H1 (cell line): ENCODE results near the gene ACTBL2. TPM values are rescaled to one million over a fixed set of nuclear protein-coding genes. Genes with fewer than 3 reads are reported as not detected.
"Not testable (repeated sequence)": the region's sequence is repeated elsewhere in the genome, so short reads cannot be mapped to it uniquely, and the experiment has no call there.

Source experiments
- CTCF ChIA-PET: fragments of 300-600 bp; sonication (Branson Sonifier 250); formaldehyde crosslinking; loops from one replicate; lab custom pipeline; 2021; ENCODE audit not compliant: partially characterized antibody; lab: Charles Lee
- POLR2A ChIA-PET: fragments of 300-600 bp; sonication (Branson Sonifier 250); formaldehyde crosslinking; loops from one replicate; lab custom pipeline; 2021; ENCODE audit warnings: inconsistent platforms; ENCODE audit not compliant: partially characterized antibody; lab: Charles Lee
- DNase-seq, 2 experiments: peaks; one replicate each; pipeline versions ENCODE4 v3.0.0 to v3.0.0-alpha.2; 2010 to 2022; ENCODE audit warnings: low spot score in 2 of 2, low read depth in 1 of 2, mixed read lengths in 1 of 2
- FAIRE-seq: peaks from 2 replicates; lab custom pipeline; 2011; peaks lifted over from hg19 to GRCh38; lab: Jason Lieb, UNC
- H2AFZ ChIP-seq: 2 replicates; pipeline ENCODE4 v1.8.1; 2012; ENCODE audit warnings: low read length, inconsistent platforms
- H2AK5ac ChIP-seq: 2 replicates; pipeline ENCODE4 v1.6.1; 2013; ENCODE audit warnings: low read depth, low read length
- H2BK120ac ChIP-seq: replicated peaks from 2 replicates; pipeline ENCODE3; 2013; ENCODE audit warnings: low read depth, low read length, inconsistent platforms
- H2BK12ac ChIP-seq: 2 replicates; pipeline ENCODE4 v1.6.1; 2013; ENCODE audit warnings: low read depth, low read length
- H2BK15ac ChIP-seq: 2 replicates; pipeline ENCODE4 v1.6.1; 2013; ENCODE audit warnings: low read length
- H2BK20ac ChIP-seq: 2 replicates; pipeline ENCODE4 v1.6.1; 2013; ENCODE audit warnings: low read length
- H2BK5ac ChIP-seq: 2 replicates; pipeline ENCODE4 v1.6.1; 2013; ENCODE audit warnings: low read depth, low read length
- H3K14ac ChIP-seq: 2 replicates; pipeline ENCODE4 v1.6.1; 2013; ENCODE audit warnings: inconsistent platforms; ENCODE audit not compliant: insufficient read length
- H3K18ac ChIP-seq: 2 replicates; pipeline ENCODE4 v1.6.1; 2013; ENCODE audit warnings: low read length; ENCODE audit errors: extremely low read depth
- H3K23ac ChIP-seq: 2 replicates; pipeline ENCODE4 v1.6.1; 2013; ENCODE audit warnings: inconsistent platforms; ENCODE audit not compliant: insufficient read length
- H3K23me2 ChIP-seq: 2 replicates; pipeline ENCODE4 v1.6.1; 2013; ENCODE audit warnings: low read depth, low read length
- H3K27ac ChIP-seq: 2 replicates; pipeline ENCODE4 v1.6.1; 2011; ENCODE audit warnings: low read depth, low read length, inconsistent platforms
- H3K27me3 ChIP-seq, 4 experiments: replicated peaks in 1 of 4; 1 replicate in 1 of 4; 2 replicates in 3 of 4; pipeline versions ENCODE4 v1.6.1 to v1.8.1; 2011 to 2013; ENCODE audit warnings: low read length in 3 of 4, mild to moderate bottlenecking in 3 of 4, inconsistent platforms in 2 of 4, mixed read lengths in 2 of 4, moderate library complexity in 1 of 4; ENCODE audit not compliant: control insufficient read depth in 3 of 4, insufficient read depth in 3 of 4; ENCODE audit errors: extremely low read depth in 1 of 4
- H3K36me3 ChIP-seq, 4 experiments: 2 replicates each; pipeline versions ENCODE4 v1.6.1 to v1.8.1; 2011 to 2013; ENCODE audit warnings: mild to moderate bottlenecking in 4 of 4, low read length in 3 of 4, moderate library complexity in 2 of 4, control low read depth in 1 of 4, inconsistent platforms in 1 of 4; ENCODE audit not compliant: insufficient read depth in 4 of 4, control insufficient read depth in 2 of 4
- H3K4ac ChIP-seq: replicated peaks from 2 replicates; pipeline ENCODE3; 2013; ENCODE audit warnings: low read length, low read depth, mixed read lengths, inconsistent platforms; ENCODE audit not compliant: insufficient read length
- H3K4me1 ChIP-seq, 4 experiments: replicated peaks in 1 of 4; 1 replicate in 1 of 4; 2 replicates in 3 of 4; pipeline versions ENCODE4 v1.6.1 to v1.8.1; 2011 to 2013; ENCODE audit warnings: low read length in 3 of 4, inconsistent platforms in 2 of 4, mixed read lengths in 1 of 4; ENCODE audit not compliant: insufficient read depth in 4 of 4, control insufficient read depth in 3 of 4
- H3K4me2 ChIP-seq, 2 experiments: 2 replicates each; pipeline versions ENCODE4 v1.6.1 to v1.8.1; 2011 to 2013; ENCODE audit warnings: low read depth in 2 of 2, low read length in 2 of 2, control low read depth in 1 of 2, inconsistent platforms in 1 of 2, mild to moderate bottlenecking in 1 of 2; ENCODE audit not compliant: insufficient read depth in 1 of 2
- H3K4me3 ChIP-seq, 4 experiments: fragments of 200-600, 300-600 bp in 1 of 4; sonication (generic), shearing (Covaris generic), sonication (Bioruptor Twin) in 1 of 4; 2 replicates each; pipeline versions ENCODE4 v1.5.1 to v1.8.1; 2011 to 2016; ENCODE audit warnings: low read length in 4 of 4, low read depth in 3 of 4, control low read depth in 2 of 4, inconsistent platforms in 2 of 4, mild to moderate bottlenecking in 2 of 4, mixed read lengths in 1 of 4, moderate library complexity in 1 of 4; ENCODE audit not compliant: insufficient read depth in 2 of 4; ENCODE audit errors: extremely low read depth in 1 of 4
- H3K56ac ChIP-seq: replicated peaks from 2 replicates; pipeline ENCODE3; 2013; ENCODE audit warnings: low read depth, mild to moderate bottlenecking, mixed read lengths, low read length, inconsistent platforms; ENCODE audit not compliant: insufficient read length
- H3K79me1 ChIP-seq: 2 replicates; pipeline ENCODE4 v1.6.1; 2013; ENCODE audit warnings: low read depth, low read length, control low read depth
- H3K79me2 ChIP-seq, 2 experiments: 2 replicates each; pipeline versions ENCODE4 v1.6.1 to v1.8.1; 2012 to 2013; ENCODE audit warnings: low read length in 2 of 2, mild to moderate bottlenecking in 2 of 2, inconsistent platforms in 1 of 2; ENCODE audit not compliant: insufficient read depth in 2 of 2, control insufficient read depth in 1 of 2
- H3K9ac ChIP-seq, 4 experiments: replicated peaks in 1 of 4; 1 replicate in 1 of 4; 2 replicates in 3 of 4; pipeline versions ENCODE4 v1.6.1 to v1.8.1; 2011 to 2013; ENCODE audit warnings: low read depth in 3 of 4, low read length in 3 of 4, control low read depth in 2 of 4, mild to moderate bottlenecking in 2 of 4, moderate library complexity in 2 of 4, inconsistent platforms in 1 of 4; ENCODE audit errors: extremely low read depth in 1 of 4
- H3K9me3 ChIP-seq, 2 experiments: 2 replicates each; pipeline versions ENCODE4 v1.6.1 to v1.8.1; 2012 to 2013; ENCODE audit warnings: mild to moderate bottlenecking in 2 of 2, moderate library complexity in 2 of 2, control low read depth in 1 of 2, inconsistent platforms in 1 of 2, low read depth in 1 of 2, low read length in 1 of 2, mixed read lengths in 1 of 2; ENCODE audit not compliant: insufficient read depth in 2 of 2
- H4K20me1 ChIP-seq, 2 experiments: replicated peaks in 1 of 2; 2 replicates each; pipeline versions ENCODE3 to v1.8.1; 2011 to 2013; ENCODE audit warnings: inconsistent platforms in 2 of 2, low read length in 2 of 2, mild to moderate bottlenecking in 1 of 2; ENCODE audit not compliant: insufficient read depth in 2 of 2, control insufficient read depth in 1 of 2
- H4K5ac ChIP-seq: 2 replicates; pipeline ENCODE4 v1.6.1; 2013; ENCODE audit warnings: low read length, low read depth, mixed read lengths, inconsistent platforms; ENCODE audit not compliant: insufficient read length
- H4K8ac ChIP-seq: 2 replicates; pipeline ENCODE4 v1.8.0; 2013; ENCODE audit warnings: mild to moderate bottlenecking, moderate library complexity, low read length, inconsistent platforms; ENCODE audit not compliant: insufficient read depth; ENCODE audit errors: extremely low read depth
- H4K91ac ChIP-seq: replicated peaks from 2 replicates; pipeline ENCODE3; 2013; ENCODE audit warnings: low read length, mixed read lengths, inconsistent platforms; ENCODE audit not compliant: insufficient read length
- EZH2 ChIP-seq: fragments of 200-600 bp; sonication (generic); IDR thresholded peaks from 2 replicates; pipeline ENCODE4 v1.7.1; 2012; ENCODE audit warnings: low read depth, mild to moderate bottlenecking, moderate library complexity, low read length, inconsistent platforms; ENCODE audit not compliant: severe bottlenecking
- WGBS, 2 experiments: shearing (Covaris generic) in 1 of 2; methylation state at CpG; one replicate each; pipeline versions ENCODE4 v1.1.6 to v1.1.7; 2013 to 2015; ENCODE audit warnings: low lambda C conversion rate in 2 of 2, mixed read lengths in 2 of 2, inconsistent platforms in 1 of 2, low coverage in 1 of 2, missing lambda C conversion rate in 1 of 2; ENCODE audit not compliant: insufficient replicate concordance in 2 of 2, insufficient coverage in 1 of 2, insufficient read length in 1 of 2; ENCODE audit errors: extremely low coverage in 1 of 2, missing lambda C conversion rate in 1 of 2; 5-methylcytosine and 5-hydroxymethylcytosine counted together
- polyA plus RNA-seq, 7 experiments: library from polyadenylated mRNA; depleted of rRNA in 3 of 7; stranded (reverse) in 5 of 7; unstranded in 2 of 7; fragments of >200 nt in 5 of 7; fragments of 200-250 nt in 2 of 7; gene quantifications; 1 replicate in 5 of 7; 2 replicates in 1 of 7; 4 replicates in 1 of 7; pipeline versions ENCODE4 v1.2.1 to v1.2.3, GENCODE V29; 2011 to 2013; ENCODE audit warnings: missing spikeins in 2 of 7, mixed read lengths in 2 of 7
- total RNA-seq: library from RNA; stranded (reverse); fragmentation: NEBNext Ultra II Directional; extraction: Animal tissue kit (Norgen Biotek cat#: 25700); gene quantifications from 2 replicates; pipeline ENCODE4 v1.2.1, GENCODE V29; 2021

The ACTBL2 gene
- total and polyA plus RNA-seq, 2 of the 8 experiments (the other 6 are each of a cell fraction or from before 2014, with no cell fraction given): not detected

- Histone ChIP-seq H3K79me1 (no peaks in the 10 kb centered on the region), H3K27me3 (no peaks in the 10 kb centered on the region), H4K8ac (no peak overlapping the region), H3K9me3 (no peaks in the 10 kb centered on the region), H3K9ac (no peak overlapping the region; a peak in 1 of 7 replicates), H4K20me1 (no peaks in the 10 kb centered on the region), H2BK5ac (no peak overlapping the region), H3K23ac (no peak overlapping the region), H4K5ac (no peak overlapping the region), H2AFZ (no peak overlapping the region), H2BK120ac (no peak overlapping the region), H2BK20ac (no peak overlapping the region), H3K14ac (no peak overlapping the region), H2BK12ac (no peak overlapping the region), H2BK15ac (no peak overlapping the region), H3K56ac (no peak overlapping the region), H3K23me2 (no peaks in the 10 kb centered on the region), H3K36me3 (no peaks in the 10 kb centered on the region), H3K4me2 (no peak overlapping the region), H3K27ac (no peak overlapping the region), H3K4me3 (no peak overlapping the region), H2AK5ac (no peak overlapping the region), H3K79me2 (no peaks in the 10 kb centered on the region), H3K4me1 (no peaks in the 10 kb centered on the region), H3K18ac (no peak overlapping the region), H3K4ac (no peak overlapping the region), H4K91ac (no peak overlapping the region)
- ChIA-PET CTCF (interaction anchor here (1.0 kb wide), 1 partner anchor 57 kb away, joined by 3 read pairs; no protein-coding TSS in a partner anchor), POLR2A (no interaction called here)
- TF ChIP-seq EZH2: no peak
- WGBS, 2 experiments: 72% methylated on average over 3 of the region's 3 CpGs; no CpG with 5 or more reads in 1 of the 2 experiments
- FAIRE-seq (no peak), DNase-seq (no peak)
Observed at GRCh38 chr5:57466544-57466943, 16.1 kb downstream of the ACTBL2 start.

- H2BK5ac ChIP-seq, H2BK20ac ChIP-seq, H4K91ac ChIP-seq, H3K36me3 ChIP-seq, H3K56ac ChIP-seq, FAIRE-seq, H3K23ac ChIP-seq, H3K4me3 ChIP-seq, H3K9me3 ChIP-seq, H3K4me1 ChIP-seq, H3K18ac ChIP-seq, H3K9ac ChIP-seq, H3K27me3 ChIP-seq, H2AFZ ChIP-seq, H3K79me1 ChIP-seq, H2BK120ac ChIP-seq, CTCF ChIA-PET, H3K14ac ChIP-seq, H2BK12ac ChIP-seq, DNase-seq, H4K5ac ChIP-seq, H2BK15ac ChIP-seq, H2AK5ac ChIP-seq, H3K4ac ChIP-seq, POLR2A ChIA-PET, H3K4me2 ChIP-seq, H3K79me2 ChIP-seq, H4K8ac ChIP-seq, H4K20me1 ChIP-seq, H3K27ac ChIP-seq, H3K23me2 ChIP-seq: not testable (repeated sequence)
- 89% methylated on average over 3 of the region's 3 CpGs; no CpG with 5 or more reads in 1 of the 2 experiments for WGBS, 2 experiments
Observed at GRCh38 chr5:57460056-57460455, 22.6 kb downstream of the ACTBL2 start.
